Endothelial cell (in vitro differentiated cells): ENCODE results near the gene LHB. TPM values are rescaled to one million over a fixed set of nuclear protein-coding genes. Genes with fewer than 3 reads are reported as not detected.

Experiments used
- DNase-seq: peaks from one replicate; pipeline ENCODE4 v3.0.0; 2021; ENCODE audit warnings: low spot score
- H3K27ac Mint-ChIP-seq: one replicate; pipeline ENCODE4 v1.8.0; 2021; ENCODE audit warnings: mixed read lengths, inconsistent platforms; ENCODE audit not compliant: unreplicated experiment
- H3K27me3 Mint-ChIP-seq: one replicate; pipeline ENCODE4 v1.8.0; 2021; ENCODE audit warnings: mild to moderate bottlenecking, moderate library complexity, mixed read lengths, inconsistent platforms; ENCODE audit not compliant: unreplicated experiment
- H3K36me3 Mint-ChIP-seq: one replicate; pipeline ENCODE4 v1.8.0; 2021; ENCODE audit warnings: mild to moderate bottlenecking, low read depth, mixed read lengths, inconsistent platforms; ENCODE audit not compliant: unreplicated experiment
- H3K4me1 Mint-ChIP-seq: one replicate; pipeline ENCODE4 v1.8.0; 2021; ENCODE audit warnings: mild to moderate bottlenecking, mixed read lengths, inconsistent platforms; ENCODE audit not compliant: unreplicated experiment
- H3K4me3 Mint-ChIP-seq: one replicate; pipeline ENCODE4 v1.8.0; 2021; ENCODE audit warnings: mild to moderate bottlenecking, mixed read lengths, inconsistent platforms; ENCODE audit not compliant: unreplicated experiment
- H3K9me3 Mint-ChIP-seq: one replicate; pipeline ENCODE4 v1.8.0; 2021; ENCODE audit warnings: mixed read lengths, inconsistent platforms; ENCODE audit not compliant: unreplicated experiment
- total RNA-seq: library from RNA; stranded (reverse); fragmentation: NEBNext Ultra II Directional; extraction: Animal tissue kit (Norgen Biotek cat#: 25700); gene quantifications from one replicate; pipeline ENCODE4 v1.2.1, GENCODE V29; 2021; ENCODE audit not compliant: unreplicated experiment
- TF ChIP-seq, protein P1 (sequence below): fragments of 200-600 bp; sonication (generic); IDR thresholded peaks from one replicate; pipeline ENCODE4 v1.5.0; 2021; ENCODE audit warnings: antibody characterized with exemption; ENCODE audit not compliant: unreplicated experiment

The LHB gene
- total RNA-seq, 1 donor from 2014 or later: 1.4 TPM

DNA sequence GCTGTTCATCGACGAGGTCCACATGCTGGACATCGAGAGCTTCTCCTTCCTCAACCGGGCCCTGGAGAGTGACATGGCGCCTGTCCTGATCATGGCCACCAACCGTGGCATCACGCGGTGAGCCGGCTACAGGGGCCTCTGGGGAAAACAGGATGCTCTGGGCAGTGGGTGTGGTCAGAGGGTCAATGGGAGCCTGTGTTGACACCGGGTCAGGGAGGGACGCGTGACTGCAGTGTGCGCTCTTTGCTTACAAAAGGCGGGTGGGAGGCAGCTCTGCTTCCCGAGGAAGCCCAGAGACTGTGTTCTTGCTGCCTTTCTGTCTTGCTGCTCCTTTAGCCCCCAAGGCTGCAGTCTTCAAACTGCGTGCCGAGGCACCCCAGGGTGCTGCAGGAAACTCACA lies 5.7 kb downstream of the LHB start:
- DNase-seq: no peak
- no peaks in the 10 kb centered on the region for H3K9me3 Mint-ChIP-seq
- H3K27ac Mint-ChIP-seq: no peak overlapping the region
- H3K27me3 Mint-ChIP-seq: peaks cover 5% of the 10 kb centered on the region
- no peak overlapping the region for H3K4me3 Mint-ChIP-seq
- TF ChIP-seq, protein P1, sequence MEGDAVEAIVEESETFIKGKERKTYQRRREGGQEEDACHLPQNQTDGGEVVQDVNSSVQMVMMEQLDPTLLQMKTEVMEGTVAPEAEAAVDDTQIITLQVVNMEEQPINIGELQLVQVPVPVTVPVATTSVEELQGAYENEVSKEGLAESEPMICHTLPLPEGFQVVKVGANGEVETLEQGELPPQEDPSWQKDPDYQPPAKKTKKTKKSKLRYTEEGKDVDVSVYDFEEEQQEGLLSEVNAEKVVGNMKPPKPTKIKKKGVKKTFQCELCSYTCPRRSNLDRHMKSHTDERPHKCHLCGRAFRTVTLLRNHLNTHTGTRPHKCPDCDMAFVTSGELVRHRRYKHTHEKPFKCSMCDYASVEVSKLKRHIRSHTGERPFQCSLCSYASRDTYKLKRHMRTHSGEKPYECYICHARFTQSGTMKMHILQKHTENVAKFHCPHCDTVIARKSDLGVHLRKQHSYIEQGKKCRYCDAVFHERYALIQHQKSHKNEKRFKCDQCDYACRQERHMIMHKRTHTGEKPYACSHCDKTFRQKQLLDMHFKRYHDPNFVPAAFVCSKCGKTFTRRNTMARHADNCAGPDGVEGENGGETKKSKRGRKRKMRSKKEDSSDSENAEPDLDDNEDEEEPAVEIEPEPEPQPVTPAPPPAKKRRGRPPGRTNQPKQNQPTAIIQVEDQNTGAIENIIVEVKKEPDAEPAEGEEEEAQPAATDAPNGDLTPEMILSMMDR: no peak
- H3K36me3 Mint-ChIP-seq: peaks cover 21% of the 10 kb centered on the region
- H3K4me1 Mint-ChIP-seq: no peaks in the 10 kb centered on the region

GRCh38 chr19:49010453-49010852 lies 6.4 kb downstream of the LHB start:
- H3K4me3 Mint-ChIP-seq: peak overlapping the region; percentile 71
- TF ChIP-seq, protein P1: no peak
- peaks cover 6% of the 10 kb centered on the region for H3K27me3 Mint-ChIP-seq
- no peaks in the 10 kb centered on the region for H3K4me1 Mint-ChIP-seq
- no peaks in the 10 kb centered on the region for H3K9me3 Mint-ChIP-seq
- DNase-seq: no peak
- no peak overlapping the region for H3K27ac Mint-ChIP-seq
- H3K36me3 Mint-ChIP-seq: peaks cover 24% of the 10 kb centered on the region

DNA sequence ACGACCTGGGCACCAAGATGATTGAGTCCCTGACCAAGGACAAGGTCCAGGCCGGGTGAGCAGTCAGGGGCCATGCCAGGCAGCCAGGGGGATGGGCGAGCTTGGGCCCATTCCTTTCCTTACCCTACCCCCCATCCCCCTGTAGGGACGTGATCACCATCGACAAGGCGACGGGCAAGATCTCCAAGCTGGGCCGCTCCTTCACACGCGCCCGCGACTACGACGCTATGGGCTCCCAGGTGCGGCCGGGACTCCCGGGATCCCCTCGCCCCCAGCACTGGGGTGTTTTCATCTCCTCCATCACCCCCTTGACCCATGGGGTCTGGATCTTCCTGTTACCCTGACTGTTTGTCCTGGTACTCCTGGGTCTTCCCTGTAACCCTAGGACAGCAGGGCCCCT lies 7.1 kb downstream of the LHB start:
- Mint-ChIP-seq H3K4me3 (no peak overlapping the region), H3K27ac (no peak overlapping the region), H3K27me3 (peaks cover 6% of the 10 kb centered on the region), H3K4me1 (no peaks in the 10 kb centered on the region), H3K9me3 (no peaks in the 10 kb centered on the region), H3K36me3 (peaks cover 27% of the 10 kb centered on the region)
- TF ChIP-seq, protein P1: no peak
- no peak for DNase-seq

GRCh38 chr19:49006905-49007304 lies 10.0 kb downstream of the LHB start:
- no peak overlapping the region for H3K27ac Mint-ChIP-seq
- TF ChIP-seq, protein P1: no peak

GRCh38 chr19:49004964-49005614 lies 11.8 kb downstream of the LHB start:
- Mint-ChIP-seq H3K9me3 (no peaks in the 10 kb centered on the region), H3K4me3 (no peak overlapping the region), H3K36me3 (peaks cover 12% of the 10 kb centered on the region), H3K27me3 (peaks cover 5% of the 10 kb centered on the region), H3K4me1 (no peaks in the 10 kb centered on the region), H3K27ac (no peak overlapping the region)
- TF ChIP-seq, protein P1: no peak
- DNase-seq: no peak

More at GRCh38 chr19:49006905-49007304, 10.0 kb downstream of the LHB start:
- H3K4me3 Mint-ChIP-seq: no peak overlapping the region
- no peaks in the 10 kb centered on the region for H3K4me1 Mint-ChIP-seq
- no peak for DNase-seq
- H3K36me3 Mint-ChIP-seq: peaks cover 17% of the 10 kb centered on the region
- H3K27me3 Mint-ChIP-seq: peaks cover 5% of the 10 kb centered on the region
- no peaks in the 10 kb centered on the region for H3K9me3 Mint-ChIP-seq
